NCI-H446 treated with DMSO at 0.1 percent for 48 hours (cell line): Measurements from ENCODE around the gene TTC27.
"Not testable (repeated sequence)": the region's sequence is repeated elsewhere in the genome, so short reads cannot be mapped to it uniquely, and the experiment has no call there.

Source experiments
- DNase-seq: peaks from one replicate; lab custom pipeline; 2025; lab: John Stamatoyannopoulos, UW

TTC27 gene

DNA sequence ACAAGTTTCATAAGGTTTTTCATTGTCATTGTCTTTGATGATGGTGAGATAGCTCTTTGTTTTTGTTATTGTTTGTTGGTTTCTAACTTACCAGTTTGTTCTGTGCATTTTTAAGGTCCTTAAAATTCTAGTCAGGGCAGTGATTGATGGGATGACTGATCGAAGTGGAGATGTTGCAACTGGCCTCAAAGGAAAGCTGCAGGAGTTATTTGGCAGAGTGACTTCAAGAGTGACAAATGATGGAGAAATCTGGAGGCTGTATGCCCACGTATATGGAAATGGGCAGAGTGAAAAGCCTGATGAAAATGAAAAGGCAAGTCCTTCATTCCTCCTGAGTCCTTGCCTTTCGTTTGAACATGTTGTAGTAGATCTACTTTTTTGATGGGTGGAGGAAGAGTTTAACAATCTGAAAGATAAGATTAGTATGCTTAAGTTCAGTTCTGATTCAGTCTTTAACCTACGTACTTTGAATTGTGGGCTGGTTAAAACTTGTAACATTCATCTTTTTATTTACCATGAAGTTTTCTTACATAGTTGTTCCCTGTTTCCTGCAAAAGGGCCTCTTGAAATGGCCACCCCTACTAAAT is 183.2 kb downstream of the TTC27 start:
- no peak for DNase-seq

DNA sequence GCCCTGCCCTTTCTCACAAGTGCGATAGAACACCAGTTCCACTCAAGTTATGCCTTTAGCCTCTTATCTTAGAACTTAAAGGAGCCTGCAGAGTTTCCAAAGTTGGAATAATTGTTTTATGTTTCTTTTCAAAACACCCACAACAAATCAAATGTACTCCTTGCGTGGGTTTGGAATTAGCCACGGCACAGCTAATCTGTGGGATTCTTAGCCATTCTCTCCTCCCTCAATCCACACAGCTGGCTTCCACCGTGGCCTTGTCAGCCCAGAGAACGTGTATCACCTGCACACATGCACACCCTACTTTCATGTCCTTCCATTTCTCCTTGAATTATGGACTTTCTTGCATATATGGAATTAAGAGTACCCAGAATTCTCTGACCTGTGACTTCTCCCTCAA is 183.8 kb downstream of the TTC27 start:
- no peak for DNase-seq

DNA sequence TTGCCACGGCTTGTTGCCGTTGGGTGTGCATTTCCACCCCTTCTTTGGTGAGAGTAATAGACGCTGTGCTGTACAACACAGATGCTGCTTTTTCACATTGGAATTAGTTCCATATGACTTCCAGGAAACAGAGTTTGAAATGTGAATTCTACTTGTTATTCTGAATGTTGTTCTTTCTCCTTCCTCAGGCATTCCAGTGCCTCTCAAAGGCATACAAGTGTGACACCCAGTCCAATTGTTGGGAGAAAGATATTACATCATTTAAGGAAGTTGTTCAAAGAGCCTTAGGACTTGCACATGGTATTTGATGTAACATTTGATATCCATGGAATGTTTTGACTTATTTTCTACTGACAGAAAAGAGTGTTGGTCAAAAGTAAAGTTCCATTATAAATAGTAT is 184.5 kb downstream of the TTC27 start:
- no peak for DNase-seq

DNA sequence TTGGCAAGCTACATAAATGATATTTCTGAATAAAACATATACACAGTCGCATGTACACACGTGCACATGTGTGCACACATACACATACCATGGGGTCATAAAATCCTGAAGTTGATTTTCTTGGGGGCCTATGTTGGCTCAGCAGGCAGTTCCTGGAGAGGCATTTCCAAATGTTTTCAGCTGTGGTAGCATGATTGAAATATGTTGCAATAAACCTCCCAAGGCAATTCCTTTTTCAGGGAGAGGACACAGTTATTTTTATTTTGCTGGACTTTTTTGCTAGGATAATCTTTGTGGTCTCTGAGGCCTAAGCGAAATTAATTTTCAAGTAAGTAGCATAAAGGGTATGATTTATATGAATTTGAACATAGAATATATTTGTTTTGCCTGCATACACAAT is 192.2 kb downstream of the TTC27 start:
- no peak for DNase-seq

DNA sequence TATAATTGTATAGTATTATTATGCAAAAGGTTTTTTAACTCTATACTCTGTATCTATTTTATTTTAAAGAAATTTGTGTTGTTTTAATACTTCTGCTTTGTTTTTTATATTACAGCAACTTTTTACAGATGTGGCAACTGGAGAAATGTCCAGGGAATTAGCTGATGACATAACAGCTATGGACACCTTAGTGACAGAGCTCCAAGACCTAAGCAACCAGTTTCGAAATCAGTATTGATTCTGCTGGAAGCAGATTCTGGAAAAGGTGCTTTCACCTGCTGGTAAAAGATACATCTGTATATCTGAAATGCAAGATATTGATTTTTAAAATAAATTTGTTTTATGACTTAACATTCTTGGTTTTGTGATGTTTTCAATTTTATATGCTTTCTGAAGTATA is 192.9 kb downstream of the TTC27 start:
- DNase-seq: no peak

DNA sequence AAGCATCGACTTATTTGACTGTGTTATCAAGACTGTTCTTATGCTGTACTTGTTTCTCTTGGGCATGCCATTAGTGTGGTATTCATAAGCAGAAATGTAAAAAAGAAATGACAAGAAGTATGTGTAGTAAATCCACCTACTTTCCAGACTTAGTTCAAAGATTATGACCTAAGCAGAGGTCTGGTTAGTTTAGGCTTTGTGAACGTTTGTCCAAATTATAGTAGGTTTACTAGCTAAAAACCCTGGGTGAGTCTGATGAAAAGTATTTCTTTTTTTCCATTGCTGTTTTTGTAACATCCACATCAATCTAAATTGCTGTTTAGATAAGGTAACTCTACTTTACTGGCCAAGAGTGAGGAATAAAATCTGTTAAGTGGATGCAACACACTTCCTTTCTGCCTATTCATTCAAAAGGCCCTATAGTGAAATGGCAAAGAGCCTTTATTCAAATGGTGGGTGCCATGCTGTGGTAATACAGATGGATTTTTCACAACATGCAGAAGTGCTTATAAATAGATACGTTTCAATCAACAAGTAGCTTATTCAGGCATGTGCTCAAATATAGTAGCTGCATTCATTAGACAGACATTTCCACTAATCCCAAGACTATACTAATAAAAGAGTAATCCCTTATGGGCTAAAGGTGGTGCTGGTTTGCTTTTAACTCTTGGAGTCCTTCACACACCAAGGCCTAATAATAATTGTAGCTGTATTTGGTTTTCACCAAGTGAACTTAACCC is 196.4 kb downstream of the TTC27 start:
- no peak for DNase-seq

DNA sequence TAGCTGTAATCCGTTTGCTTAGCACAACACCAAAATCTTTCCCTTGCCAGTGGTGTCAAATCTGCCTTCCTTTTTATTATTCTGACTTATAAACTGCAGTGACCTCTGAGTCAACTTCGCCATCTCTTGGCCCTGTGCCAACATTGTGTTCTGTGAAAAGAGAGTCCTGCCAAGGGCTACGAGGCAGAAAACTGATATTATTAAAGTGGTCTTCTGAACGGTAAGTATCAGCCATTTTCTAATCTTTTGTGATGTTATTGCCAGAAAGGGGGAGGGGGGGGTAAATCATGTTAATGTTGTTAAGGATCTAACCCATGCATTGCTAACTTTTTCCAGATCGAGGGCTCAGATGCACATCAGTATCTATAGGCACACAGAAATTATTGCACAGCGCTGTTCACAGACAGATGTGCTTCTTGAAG is 197.5 kb downstream of the TTC27 start:
- DNase-seq: no peak

DNA sequence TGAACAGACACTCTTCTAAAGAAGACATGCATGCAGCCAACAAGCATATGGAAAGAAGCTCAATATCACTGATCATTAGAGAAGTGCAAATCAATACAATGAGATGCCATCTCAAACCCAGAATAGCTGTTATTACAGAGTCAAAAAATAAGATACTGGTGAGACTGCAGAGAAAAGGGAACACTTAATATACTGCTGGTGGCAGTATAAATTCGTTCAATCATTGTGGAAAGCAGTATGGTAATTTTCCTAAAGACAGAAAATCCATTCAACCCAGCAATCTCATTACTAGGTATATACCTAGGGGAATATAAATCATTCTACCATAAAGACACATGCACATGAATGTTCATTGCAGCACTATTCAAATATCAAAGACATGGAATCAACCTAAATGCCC is 202.3 kb downstream of the TTC27 start:
- no peak for DNase-seq

DNA sequence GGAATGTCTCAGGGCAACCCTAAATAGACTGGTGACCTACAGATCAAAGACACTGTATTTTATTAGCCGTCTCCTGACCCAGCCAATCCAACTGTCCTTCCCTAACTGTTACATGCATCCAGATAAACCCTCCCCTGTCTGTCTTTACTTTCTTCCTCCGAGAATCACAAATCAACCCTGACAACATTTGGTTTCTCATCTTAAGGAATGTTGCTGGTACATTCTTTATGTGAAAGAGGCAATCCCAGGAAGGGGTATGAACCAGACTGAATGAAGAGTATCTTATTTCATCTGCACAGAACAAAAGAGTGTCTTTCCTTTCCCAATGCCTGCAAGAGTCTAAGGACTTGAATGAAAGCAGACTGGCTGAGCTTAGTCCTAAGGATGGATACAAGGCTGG is 205.0 kb downstream of the TTC27 start:
- no peak for DNase-seq

DNA sequence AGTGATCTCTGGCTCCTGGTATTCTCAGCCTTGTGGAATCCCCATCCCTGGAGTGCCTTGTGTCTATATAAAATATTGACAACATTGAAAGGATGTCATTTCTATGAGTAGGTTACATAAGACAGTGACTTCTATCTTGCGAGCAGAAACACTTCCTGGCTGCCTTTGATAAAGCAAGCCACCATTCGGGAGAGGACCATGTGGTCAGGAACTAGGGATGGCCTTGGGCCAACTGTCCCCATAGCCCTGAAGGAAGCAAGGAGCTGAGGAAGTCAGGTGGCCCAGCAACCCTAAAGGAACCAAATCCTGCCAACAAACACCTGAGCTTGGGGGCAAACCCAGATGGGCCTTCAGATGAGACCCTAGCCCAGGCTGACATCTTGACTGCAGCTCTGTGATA is 205.9 kb downstream of the TTC27 start:
- no peak for DNase-seq

DNA sequence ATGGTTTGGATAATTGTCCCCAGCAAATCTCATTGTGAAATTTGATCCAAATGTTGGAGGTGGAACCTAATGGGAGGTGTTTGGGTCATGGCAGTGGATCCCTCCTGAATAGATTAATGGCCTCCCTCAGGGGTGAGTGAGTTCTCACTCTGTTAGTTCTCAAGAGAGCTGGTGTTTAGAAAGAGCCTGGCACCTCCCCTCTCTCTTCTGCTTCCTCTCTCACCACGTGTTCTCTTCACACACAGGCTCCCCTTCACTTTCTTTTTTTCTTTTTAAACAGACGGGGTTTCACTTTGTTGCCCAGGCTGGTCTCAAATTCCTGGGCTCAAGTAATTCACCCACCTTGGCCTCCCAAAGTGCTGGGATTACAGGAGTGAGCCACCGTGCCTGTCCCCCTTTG is 207.3 kb downstream of the TTC27 start:
- no peak for DNase-seq

DNA sequence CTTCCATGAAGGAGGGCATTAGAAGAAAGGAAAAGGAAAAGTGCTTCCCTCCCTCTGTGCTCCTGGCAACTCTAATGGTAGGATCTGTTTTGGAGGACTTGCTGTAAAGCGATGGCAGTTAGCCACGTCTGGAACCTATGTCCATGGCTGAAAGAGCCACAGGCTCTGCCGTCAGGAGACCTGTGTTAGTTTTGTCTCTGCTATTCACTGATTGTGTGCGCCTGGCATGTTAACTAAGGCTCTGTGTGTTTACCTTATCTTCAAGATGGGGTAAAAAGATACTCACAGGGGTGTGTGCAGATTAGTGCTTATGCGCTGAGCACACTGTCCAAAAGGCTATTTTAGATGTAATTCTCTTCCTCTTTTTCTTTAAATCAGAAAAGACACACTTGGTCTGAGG is 209.1 kb downstream of the TTC27 start:
- no peak for DNase-seq

DNA sequence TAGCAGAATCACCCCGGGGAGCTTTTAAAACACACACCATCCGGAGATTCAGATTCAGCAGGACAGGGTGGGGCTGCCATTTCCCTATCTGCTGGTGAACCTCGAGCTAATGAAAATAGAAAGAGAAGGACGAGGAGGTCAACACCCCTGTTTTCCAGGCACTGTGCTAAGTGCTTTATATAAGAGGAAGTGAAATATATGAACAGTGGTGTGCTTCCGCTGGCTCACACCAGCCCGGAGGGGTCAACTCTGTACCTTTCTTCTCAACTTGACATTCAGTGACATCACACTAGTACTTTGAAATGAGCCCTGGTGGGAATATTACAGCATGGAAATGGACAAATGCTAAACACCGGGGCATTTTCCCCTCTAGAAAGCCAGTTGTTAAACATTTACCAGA is 210.6 kb downstream of the TTC27 start:
- DNase-seq: no peak

DNA sequence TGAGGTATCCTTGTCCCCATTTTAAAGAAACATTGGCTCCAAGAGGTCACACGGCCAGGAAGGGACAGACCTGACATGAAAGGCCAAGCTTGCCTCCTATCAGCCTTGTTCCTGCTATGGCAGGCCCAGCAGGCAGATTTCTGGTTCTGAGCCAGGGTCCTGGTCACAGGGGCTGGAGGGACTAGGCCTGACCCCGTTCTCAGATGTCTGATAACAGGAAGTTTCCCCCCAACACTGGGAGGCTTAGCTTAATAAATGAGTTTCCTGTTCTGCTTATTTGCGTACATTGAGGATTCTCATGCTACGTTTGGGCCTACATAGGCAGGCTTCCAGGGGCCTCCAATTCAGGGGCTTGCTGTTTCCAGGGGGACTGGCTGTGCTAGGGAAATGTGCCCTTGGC is 211.1 kb downstream of the TTC27 start:
- DNase-seq: no peak

DNA sequence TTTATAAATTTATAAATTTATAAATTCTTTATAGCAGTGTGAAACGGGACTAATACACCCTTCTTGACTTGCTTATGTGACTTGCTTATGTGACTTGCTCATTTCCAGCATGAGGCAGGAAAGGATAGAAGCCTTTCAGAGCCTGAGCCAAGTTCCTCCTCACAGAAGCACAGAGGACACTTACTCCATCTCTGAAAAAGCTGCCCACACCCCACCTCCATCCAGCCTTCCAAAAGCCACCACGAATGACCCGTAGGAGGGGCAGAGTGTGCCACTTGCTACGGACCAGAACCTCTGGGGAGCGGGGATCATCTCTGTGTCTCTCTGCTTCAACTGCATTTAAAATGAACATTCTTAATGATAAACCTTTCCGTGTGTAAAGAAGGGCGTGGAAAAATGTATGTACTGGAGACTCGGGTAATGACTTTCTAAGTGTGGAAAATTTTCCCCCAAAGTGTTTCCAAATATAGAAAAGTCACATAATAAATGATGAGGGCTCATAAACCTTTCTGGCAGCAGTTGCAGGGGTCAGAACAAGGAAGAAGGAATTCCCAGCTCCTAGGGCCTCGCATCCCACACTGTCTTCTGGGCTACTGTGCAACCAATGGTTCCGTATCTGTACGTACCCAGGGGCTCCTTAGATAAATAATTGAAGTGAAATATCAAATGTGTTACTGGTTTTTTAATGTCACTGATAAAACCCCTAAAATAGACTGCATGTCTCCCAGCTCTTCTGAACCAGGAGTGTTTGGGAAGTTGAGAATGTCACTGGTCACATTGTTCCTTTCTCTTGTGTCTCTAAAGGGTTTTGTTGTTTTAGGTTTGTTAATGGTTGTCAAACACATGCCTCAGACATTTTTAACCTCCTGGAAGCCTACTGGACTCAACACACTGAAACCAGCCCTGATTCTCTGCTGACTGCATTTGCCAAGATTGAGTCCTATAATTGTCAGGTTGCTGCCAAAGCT is 214.4 kb downstream of the TTC27 start:
- no peak for DNase-seq

DNA sequence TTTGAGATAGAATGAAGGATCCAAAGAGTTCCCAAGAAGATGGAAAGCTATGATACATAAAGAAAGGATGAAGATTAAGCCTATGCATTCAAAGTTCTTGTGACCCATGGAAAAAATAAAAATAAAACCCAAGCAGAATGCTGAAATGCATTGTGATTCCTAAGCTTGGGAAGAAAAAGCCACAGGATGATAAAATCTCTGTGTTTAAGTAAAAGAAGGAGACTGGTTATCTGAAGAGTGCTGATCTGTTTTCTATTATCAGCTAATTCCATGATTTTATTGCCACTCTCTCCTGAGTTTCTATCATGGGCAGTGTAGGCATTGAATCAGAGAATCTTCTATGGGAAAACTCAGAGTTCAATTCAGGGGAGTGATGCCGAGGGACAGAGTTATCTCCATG is 215.8 kb downstream of the TTC27 start:
- no peak for DNase-seq

DNA sequence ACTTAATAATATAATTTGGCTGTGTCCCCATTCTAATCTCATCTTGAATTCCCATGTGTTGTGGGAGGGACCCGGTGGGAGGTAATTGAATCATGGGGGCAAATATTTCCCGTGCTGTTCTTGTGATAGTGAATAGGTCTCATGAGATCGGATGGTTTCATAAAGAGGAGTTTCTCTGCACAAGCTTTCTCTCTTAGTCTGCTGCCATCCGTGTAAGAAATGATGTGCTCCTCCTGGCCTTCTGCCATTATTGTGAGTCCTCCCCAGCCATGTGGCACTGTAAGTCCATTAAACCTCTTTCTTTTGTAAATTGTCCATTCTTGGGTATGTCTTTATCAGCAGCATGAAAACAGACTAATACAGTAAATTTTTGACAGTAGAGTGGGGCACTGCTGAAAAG is 216.4 kb downstream of the TTC27 start:
- DNase-seq: no peak

DNA sequence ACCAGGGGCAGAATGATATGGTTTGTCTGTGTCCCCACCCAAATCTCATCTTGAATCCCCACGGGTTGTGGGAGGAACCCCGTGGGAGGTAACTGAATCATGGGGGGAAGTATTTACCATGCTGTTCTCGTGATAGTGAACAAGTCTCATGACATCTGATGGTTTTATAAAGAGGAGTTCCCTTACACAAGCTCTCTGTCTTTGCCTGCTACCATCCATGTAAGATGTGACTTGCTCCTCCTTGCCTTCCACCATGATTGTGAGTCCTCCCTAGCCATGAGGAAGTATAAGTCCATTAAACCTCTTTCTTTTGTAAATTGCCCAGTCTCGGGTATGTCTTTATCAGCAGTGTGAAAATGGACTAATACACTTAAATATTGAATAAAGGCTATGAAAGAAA is 218.4 kb downstream of the TTC27 start:
- DNase-seq: not testable (repeated sequence)

DNA sequence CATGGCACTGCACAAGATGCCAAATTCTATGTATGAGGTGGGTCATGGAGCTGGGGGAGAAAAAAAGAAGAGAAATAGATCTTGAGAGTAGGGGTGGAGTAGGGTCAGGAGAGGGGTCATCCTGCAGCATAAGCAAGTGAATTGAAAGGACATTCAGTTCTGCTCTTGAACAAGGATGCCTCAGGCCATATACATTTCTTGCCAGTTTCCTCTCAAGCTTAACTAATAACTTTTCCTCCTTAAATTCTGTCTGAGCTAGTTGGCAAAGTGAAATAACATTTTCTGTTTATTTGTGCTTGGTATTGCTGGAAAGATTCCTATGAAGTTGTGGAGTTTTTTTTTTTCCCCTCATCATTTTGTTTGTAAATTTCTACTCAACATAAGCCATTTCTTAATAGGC is 219.9 kb downstream of the TTC27 start:
- DNase-seq: no peak

DNA sequence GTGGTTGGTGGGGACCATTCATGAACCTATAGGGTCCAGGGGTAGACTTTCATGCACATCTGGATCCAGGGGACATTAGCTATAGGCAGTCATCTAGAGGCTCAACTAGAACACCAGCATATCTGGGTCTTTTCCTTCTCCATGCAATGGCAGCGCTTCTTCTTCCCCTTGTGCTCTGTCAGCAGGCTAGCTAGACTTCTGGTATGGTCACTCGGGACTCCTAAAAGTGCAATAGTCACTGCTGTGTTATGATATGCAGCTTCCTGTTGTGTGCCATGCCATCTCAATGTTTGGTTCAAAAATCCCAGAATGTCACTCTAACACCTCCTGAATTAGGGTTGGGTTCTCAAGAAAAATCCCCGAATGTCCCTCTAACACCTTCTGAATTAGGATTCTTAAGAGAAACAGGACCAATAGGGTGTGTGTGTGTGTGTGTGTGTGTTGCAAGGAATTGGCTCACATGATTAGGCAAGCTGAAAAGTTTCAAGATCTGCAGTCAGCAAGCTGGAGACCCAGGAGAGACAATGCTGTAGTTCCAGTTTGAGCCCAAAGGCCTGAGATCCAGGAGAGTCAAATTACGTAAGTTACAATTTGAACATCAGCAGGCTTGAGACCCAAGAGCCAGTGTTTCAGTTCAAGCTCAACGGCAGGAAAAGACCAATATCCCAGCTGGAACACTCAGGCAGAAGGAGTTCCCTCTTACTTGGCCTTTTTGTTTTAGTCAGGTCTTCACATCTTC is 221.8 kb downstream of the TTC27 start:
- DNase-seq: no peak

DNA sequence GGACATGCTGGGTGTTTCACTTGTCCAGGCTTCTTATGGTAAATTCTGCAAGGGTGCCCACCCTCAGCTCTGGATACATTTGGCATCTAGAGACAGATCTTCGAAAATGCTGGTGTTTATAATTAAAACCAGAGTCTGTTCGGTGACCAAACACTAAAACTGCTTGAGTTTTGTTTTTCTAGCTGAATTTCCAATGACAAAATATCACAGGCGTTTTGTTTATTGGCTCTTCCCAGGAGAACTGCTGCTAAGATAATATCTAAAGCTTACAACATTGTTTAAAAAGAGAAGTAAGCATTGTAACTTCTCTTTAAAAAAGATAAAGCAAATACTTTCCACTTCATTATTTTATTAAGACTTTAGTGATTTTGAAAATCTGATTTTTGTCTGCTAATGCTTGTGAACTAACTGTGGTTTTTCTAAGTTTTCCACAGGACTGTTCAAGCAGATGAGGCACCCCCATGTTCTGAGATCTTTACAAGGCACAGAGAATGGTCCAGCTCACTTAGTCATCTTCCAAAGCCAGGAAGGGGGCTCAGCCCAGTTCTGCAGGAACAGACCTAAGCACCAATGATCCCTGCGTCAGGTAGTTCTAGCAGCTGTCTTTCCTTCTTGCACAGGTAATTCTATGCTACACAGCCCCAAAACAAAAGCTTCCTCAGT is 224.1 kb downstream of the TTC27 start:
- DNase-seq: no peak

DNA sequence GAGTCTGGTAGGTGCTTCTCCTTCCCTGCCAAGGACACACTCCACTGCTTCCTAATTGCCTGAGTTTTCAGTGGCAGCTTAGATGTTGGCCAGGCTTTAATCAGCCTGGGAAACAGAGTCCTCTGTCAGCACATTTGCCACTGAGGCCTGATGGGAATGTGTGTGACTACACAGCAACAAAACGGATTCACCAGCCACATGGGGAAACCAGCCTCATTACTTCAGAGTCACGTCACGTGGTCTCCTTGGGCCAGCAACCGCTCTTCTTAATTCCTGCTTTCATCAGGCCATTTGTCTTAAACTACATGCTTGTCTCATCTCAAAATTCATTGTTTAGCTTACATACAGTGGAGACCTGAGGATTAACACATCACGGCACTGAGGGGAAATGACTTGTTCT is 225.0 kb downstream of the TTC27 start:
- DNase-seq: no peak
